NK-92 (cell line): Measurements from ENCODE around the gene ADA.

ENCODE experiments used
- DNase-seq: peaks from one replicate; lab custom pipeline; 2025; ENCODE audit not compliant: unreplicated experiment; lab: John Stamatoyannopoulos, UW

ADA gene

GRCh38 chr20:44625361-44625760 lies 26.1 kb downstream of the ADA start:
- no peak for DNase-seq

GRCh38 chr20:44624743-44625271 lies 26.7 kb downstream of the ADA start:
- DNase-seq, result no peak

GRCh38 chr20:44624152-44624551 lies 27.3 kb downstream of the ADA start:
- no peak for DNase-seq

GRCh38 chr20:44622501-44623270 lies 28.8 kb downstream of the ADA start:
- no peak for DNase-seq

GRCh38 chr20:44621939-44622338 lies 29.6 kb downstream of the ADA start:
- no peak for DNase-seq

- DNase-seq, result no peak
Measured at GRCh38 chr20:44621325-44621724, 30.2 kb downstream of the ADA start.

GRCh38 chr20:44620030-44620429 lies 31.5 kb downstream of the ADA start:
- no peak for DNase-seq

- no peak for DNase-seq
Measured at GRCh38 chr20:44619294-44619693, 32.2 kb downstream of the ADA start.

- DNase-seq, result no peak
Measured at GRCh38 chr20:44618318-44618731, 33.2 kb downstream of the ADA start.

- no peak for DNase-seq
Measured at GRCh38 chr20:44616604-44616964, 34.9 kb downstream of the ADA start.

GRCh38 chr20:44615876-44616603 lies 35.5 kb downstream of the ADA start:
- DNase-seq, result no peak

- no peak for DNase-seq
Measured at GRCh38 chr20:44615169-44615791, 36.2 kb downstream of the ADA start.

GRCh38 chr20:44614525-44614924 lies 37.0 kb downstream of the ADA start:
- DNase-seq, result no peak

- no peak for DNase-seq
Measured at GRCh38 chr20:44613575-44613974, 37.9 kb downstream of the ADA start.

- no peak for DNase-seq
Measured at GRCh38 chr20:44610313-44610962, 41.1 kb downstream of the ADA start.

GRCh38 chr20:44609516-44610312 lies 41.8 kb downstream of the ADA start:
- peak; percentile 32 for DNase-seq

GRCh38 chr20:44609006-44609515 lies 42.4 kb downstream of the ADA start:
- no peak for DNase-seq

GRCh38 chr20:44606725-44607441 lies 44.6 kb downstream of the ADA start:
- DNase-seq, result no peak

- DNase-seq, result no peak
Measured at GRCh38 chr20:44603327-44603726, 48.2 kb downstream of the ADA start.

- no peak for DNase-seq
Measured at GRCh38 chr20:44601801-44602204, 49.7 kb downstream of the ADA start.
